Sigmoid colon (tissue), 7 donors: ENCODE data around the gene MAPK8IP3. TPM values are rescaled to one million over a fixed set of nuclear protein-coding genes. Genes with fewer than 3 reads are reported as not detected.

ENCODE experiments used
- DNase-seq: peaks from one replicate; pipeline ENCODE4 v3.0.0-alpha.2; 2019
- H3K27ac ChIP-seq, 4 donors: fragments of 200-600 bp; sonication (generic); one replicate each; pipeline ENCODE4 v1.5.1; 2016 to 2019; ENCODE audit warnings: mild to moderate bottlenecking in 1 of 4
- H3K27me3 ChIP-seq, 3 donors: fragments of 200-600 bp; sonication (generic); one replicate each; pipeline ENCODE4 v1.5.1; 2019; ENCODE audit warnings: mild to moderate bottlenecking in 1 of 3
- H3K36me3 ChIP-seq, 4 donors: fragments of 200-600 bp; sonication (generic); one replicate each; pipeline ENCODE4 v1.5.1; 2016 to 2019
- H3K4me1 ChIP-seq, 4 donors: fragments of 200-600 bp; sonication (generic); one replicate each; pipeline ENCODE4 v1.5.1; 2017 to 2019
- H3K4me3 ChIP-seq, 4 donors: fragments of 200-600 bp; sonication (generic); one replicate each; pipeline ENCODE4 v1.5.1; 2017 to 2019; ENCODE audit warnings: mild to moderate bottlenecking in 2 of 4, moderate library complexity in 1 of 4
- H3K9me3 ChIP-seq, 4 donors: fragments of 200-600 bp in 3 of 4; sonication (generic) in 3 of 4; one replicate each; pipeline versions ENCODE4 v1.5.1 to v1.6.1; 2013 to 2019
- CTCF ChIP-seq, 4 experiments: fragments of 450-650 bp in 3 of 4; fragments of 200-600 bp in 1 of 4; IDR thresholded peaks; one replicate each; pipeline ENCODE4 v1.5.1; 2016 to 2019; ENCODE audit warnings: antibody characterized with exemption in 4 of 4, mild to moderate bottlenecking in 3 of 4, moderate library complexity in 2 of 4
- EP300 ChIP-seq, 4 donors: sonication (generic); formaldehyde crosslinking; IDR thresholded peaks; one replicate each; pipeline ENCODE4 v1.6.1; 2017; ENCODE audit warnings: antibody characterized with exemption in 4 of 4
- POLR2A ChIP-seq, 2 donors: fragments of 450-650 bp; IDR thresholded peaks; one replicate each; pipeline ENCODE4 v1.6.1; 2016; ENCODE audit warnings: antibody characterized with exemption in 2 of 2, mild to moderate bottlenecking in 2 of 2, moderate library complexity in 2 of 2
- POLR2AphosphoS5 ChIP-seq, 4 donors: sonication (generic); formaldehyde crosslinking; IDR thresholded peaks; one replicate each; pipeline ENCODE4 v1.6.1; 2017; ENCODE audit warnings: antibody characterized with exemption in 4 of 4
- WGBS, 2 donors: extraction: QIAGEN DNeasy Blood & Tissue Kit; methylation state at CpG; one replicate each; pipeline ENCODE4 v1.1.7; 2013; 5-methylcytosine and 5-hydroxymethylcytosine counted together
- intact Hi-C: fragments of 100-400 bp; cut with DNase I; formaldehyde crosslinking; loops from one replicate; pipeline ENCODE4 v1.15.1; 2023
- polyA plus RNA-seq, 3 donors: library from polyadenylated mRNA; stranded (reverse); fragments of 200-250 nt; gene quantifications; one replicate each; pipeline ENCODE4 v1.2.3, GENCODE V29; 2013
- total RNA-seq, 4 donors: library from RNA; depleted of rRNA; stranded (reverse); fragments of >200 nt; gene quantifications; one replicate each; pipeline ENCODE4 v1.1.0, GENCODE V29; 2016
- donor health status: healthy with polysubstance abuse.
- donor health status: Bipolar disorder and iron deficiency.
- donor health status: healthy.

Gene MAPK8IP3
- total and polyA plus RNA-seq, 7 donors, result 3.6 to 80.9 (median 22.4) TPM

GRCh38 chr16:1817276-1817589 is 111.2 kb downstream of the MAPK8IP3 start:
- Histone ChIP-seq H3K36me3 (peaks cover 37 to 90% (median 46%) of the 10 kb centered on the region in 4 donors), H3K27ac (no peak overlapping the region), H3K4me3 (no peak overlapping the region), H3K9me3 (no peaks in the 10 kb centered on the region), H3K27me3 (no peaks in the 10 kb centered on the region), H3K4me1 (peaks cover 0 to 6% (median 0%) of the 10 kb centered on the region in 4 donors)
- 95 to 96% methylated on average over 9 of the region's 9 CpGs for WGBS, 2 donors
- DNase-seq, result no peak
- TF ChIP-seq EP300 (IDR thresholded peaks at IDR 0.05) (no peak), POLR2A (IDR thresholded peaks at IDR 0.05) (no peak), CTCF (IDR thresholded peaks at IDR 0.05) (no peak), POLR2AphosphoS5 (IDR thresholded peaks at IDR 0.05) (no peak)
- intact Hi-C loops, result no loop called here

- WGBS, 2 donors, result 94% methylated on average over 17 of the region's 17 CpGs
- no peaks in the 10 kb centered on the region for H3K9me3 ChIP-seq
- no peaks in the 10 kb centered on the region for H3K27me3 ChIP-seq
- H3K27ac ChIP-seq, result no peak overlapping the region
- DNase-seq, result no peak
- no peak overlapping the region for H3K4me3 ChIP-seq
- H3K4me1 ChIP-seq, result peaks cover 0 to 4% (median 0%) of the 10 kb centered on the region in 4 donors
- TF ChIP-seq CTCF (IDR thresholded peaks at IDR 0.05), result no peak
- TF ChIP-seq EP300 (IDR thresholded peaks at IDR 0.05), result no peak
- TF ChIP-seq POLR2A (IDR thresholded peaks at IDR 0.05), result no peak
- no peak for TF ChIP-seq POLR2AphosphoS5 (IDR thresholded peaks at IDR 0.05)
- intact Hi-C loops, result no loop called here
- H3K36me3 ChIP-seq, result peaks cover 42 to 95% (median 50%) of the 10 kb centered on the region in 4 donors
These were observed 111.7 kb downstream of the MAPK8IP3 start for GRCh38 chr16:1817716-1818115.

- H3K4me3 ChIP-seq, result no peak overlapping the region
- no peaks in the 10 kb centered on the region for H3K4me1 ChIP-seq
- DNase-seq, result no peak
- H3K9me3 ChIP-seq, result no peaks in the 10 kb centered on the region
- peaks cover 42 to 92% (median 51%) of the 10 kb centered on the region in 4 donors for H3K36me3 ChIP-seq
- H3K27me3 ChIP-seq, result no peaks in the 10 kb centered on the region
- WGBS, 2 donors, result 95 to 97% methylated on average over 27 of the region's 27 CpGs
- TF ChIP-seq EP300 (IDR thresholded peaks at IDR 0.05), result no peak
- no peak for TF ChIP-seq POLR2AphosphoS5 (IDR thresholded peaks at IDR 0.05)
- TF ChIP-seq CTCF (IDR thresholded peaks at IDR 0.05), result no peak
- TF ChIP-seq POLR2A (IDR thresholded peaks at IDR 0.05), result no peak
- no peak overlapping the region for H3K27ac ChIP-seq
- intact Hi-C loops, result no loop called here
These were observed 112.3 kb downstream of the MAPK8IP3 start for GRCh38 chr16:1818204-1818872.

GRCh38 chr16:1818873-1819525 is 113.0 kb downstream of the MAPK8IP3 start:
- H3K4me1 ChIP-seq, result peaks cover 0 to 5% (median 4%) of the 10 kb centered on the region in 4 donors
- H3K4me3 ChIP-seq, result no peak overlapping the region
- H3K9me3 ChIP-seq, result no peaks in the 10 kb centered on the region
- DNase-seq, result no peak
- WGBS, 2 donors, result 96 to 97% methylated on average over 35 of the region's 35 CpGs
- H3K27me3 ChIP-seq, result no peaks in the 10 kb centered on the region
- peaks cover 42 to 89% (median 51%) of the 10 kb centered on the region in 4 donors for H3K36me3 ChIP-seq
- TF ChIP-seq EP300 (IDR thresholded peaks at IDR 0.05), result no peak
- TF ChIP-seq CTCF (IDR thresholded peaks at IDR 0.05), result no peak
- TF ChIP-seq POLR2AphosphoS5 (IDR thresholded peaks at IDR 0.05), result no peak
- no peak for TF ChIP-seq POLR2A (IDR thresholded peaks at IDR 0.05)
- intact Hi-C loops, result no loop called here
- no peak overlapping the region for H3K27ac ChIP-seq
